GM12865 (cell line): ENCODE results near the gene SLC7A4.

Experiments used
- DNase-seq: peaks from one replicate; pipeline ENCODE4 v3.0.0; 2010; ENCODE audit warnings: low read depth
- H3K4me3 ChIP-seq: 2 replicates; pipeline ENCODE4 v1.5.1; 2011; ENCODE audit warnings: mild to moderate bottlenecking, low read depth, low read length, control low read depth
- CTCF ChIP-seq: IDR thresholded peaks from 2 replicates; pipeline ENCODE4 v1.5.1; 2011; ENCODE audit warnings: low read length, control low read depth, low read depth, inconsistent platforms; ENCODE audit not compliant: insufficient read depth; ENCODE audit errors: missing control alignments

The SLC7A4 gene

DNA sequence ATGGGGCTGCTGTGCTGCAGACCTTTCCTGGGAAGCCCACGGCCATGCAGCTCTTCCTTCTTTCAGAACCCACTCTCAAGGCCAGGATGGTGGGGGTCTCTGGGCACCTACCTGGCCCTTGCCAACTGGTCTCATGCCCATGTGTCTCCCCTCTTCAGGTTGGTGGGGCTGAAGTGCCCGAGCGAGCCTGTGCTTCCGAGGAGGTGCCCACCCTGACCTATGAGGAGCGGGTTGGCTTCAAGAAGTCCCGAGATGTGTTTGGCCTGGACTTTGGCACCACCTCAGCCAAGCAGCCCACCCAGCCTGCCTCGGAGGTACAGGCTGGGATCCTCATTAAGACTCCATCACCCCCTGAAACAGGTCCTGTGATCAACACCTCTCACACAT, 40.3 kb downstream of the SLC7A4 start:
- no peak for TF ChIP-seq CTCF
- H3K4me3 ChIP-seq = no peak overlapping the region
- no peak for DNase-seq

DNA sequence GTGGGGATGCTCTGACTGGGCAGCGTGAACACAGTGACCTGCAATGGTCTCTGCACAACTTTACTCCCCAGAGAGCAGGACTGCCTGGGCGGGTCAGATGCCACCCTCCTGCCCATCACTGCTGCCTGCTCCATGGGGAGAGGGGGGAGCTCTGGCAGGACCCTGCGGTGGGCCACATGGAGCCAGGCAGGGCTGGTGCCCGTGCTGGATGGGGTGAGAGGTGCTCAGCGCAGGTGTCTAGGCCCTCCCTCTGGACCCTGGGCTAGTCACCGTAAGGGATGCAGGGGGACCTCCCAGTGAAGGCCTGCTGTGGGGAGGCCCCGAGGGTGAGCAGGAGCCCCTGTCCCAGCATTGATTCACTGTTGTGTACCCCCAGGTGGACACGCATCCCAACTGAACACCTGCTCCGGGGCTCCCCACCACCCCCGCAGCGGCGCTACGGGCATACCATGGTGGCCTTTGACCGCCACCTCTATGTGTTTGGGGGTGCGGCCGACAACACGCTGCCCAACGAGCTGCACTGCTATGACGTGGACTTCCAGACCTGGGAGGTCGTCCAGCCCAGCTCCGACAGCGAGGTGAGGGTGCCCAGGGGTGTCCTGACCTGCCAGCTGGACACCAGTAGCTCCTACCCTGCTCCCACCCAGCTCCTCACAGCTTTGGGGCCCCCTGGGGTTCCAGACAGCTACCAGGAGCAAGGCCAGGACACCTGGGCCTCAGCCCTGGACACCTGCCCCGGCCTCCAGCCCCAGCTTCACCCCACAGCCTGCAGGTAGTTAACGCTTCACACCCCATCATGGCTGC, 40.9 kb downstream of the SLC7A4 start:
- H3K4me3 ChIP-seq = no peak overlapping the region
- no peak for TF ChIP-seq CTCF
- no peak for DNase-seq

GRCh38 chr22:20990184-20991180, 41.9 kb downstream of the SLC7A4 start:
- TF ChIP-seq CTCF = no peak
- DNase-seq = no peak
- H3K4me3 ChIP-seq = no peak overlapping the region

DNA sequence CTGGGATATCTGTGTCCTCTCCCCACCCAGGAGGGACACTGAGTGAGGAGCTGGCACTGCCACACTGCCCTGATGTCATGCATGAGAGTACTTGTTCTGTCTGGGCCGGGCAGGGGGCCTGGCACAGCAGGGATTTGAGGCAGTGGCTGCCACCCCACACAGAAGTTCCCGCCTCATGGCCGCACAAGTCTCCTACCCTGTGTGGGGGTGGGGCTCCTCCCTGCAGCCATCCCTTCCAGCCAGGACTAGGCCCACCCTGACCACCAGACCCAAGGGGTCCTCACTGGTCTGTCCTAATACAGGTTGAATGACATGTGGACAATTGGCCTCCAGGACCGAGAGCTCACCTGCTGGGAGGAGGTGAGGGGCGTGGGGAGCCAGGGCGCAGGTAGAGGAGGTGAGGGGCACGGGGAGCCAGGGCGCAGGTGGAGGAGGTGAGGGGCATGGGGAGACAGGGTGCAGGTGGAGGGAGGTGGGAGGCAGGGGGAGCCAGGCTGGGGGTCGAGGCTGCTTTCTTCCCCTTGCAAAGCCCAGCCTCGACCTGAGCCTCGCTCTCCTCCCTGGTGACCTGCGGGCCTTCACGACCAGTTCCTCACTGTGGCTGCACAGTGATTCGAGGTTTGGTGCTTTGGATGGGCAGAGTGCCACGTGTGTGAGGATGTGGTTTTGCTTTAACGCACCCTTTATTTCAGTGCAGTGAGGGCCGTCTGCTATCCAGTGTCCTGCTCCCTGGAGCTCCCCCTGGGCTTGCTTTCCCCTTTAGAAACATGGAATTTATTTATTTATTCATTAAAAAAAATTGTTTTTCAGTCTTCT, 42.8 kb downstream of the SLC7A4 start:
- DNase-seq = no peak
- no peak overlapping the region for H3K4me3 ChIP-seq
- no peak for TF ChIP-seq CTCF

- DNase-seq = no peak
- no peak overlapping the region for H3K4me3 ChIP-seq
- TF ChIP-seq CTCF = no peak
These were observed 43.6 kb downstream of the SLC7A4 start for GRCh38 chr22:20988573-20989322.

GRCh38 chr22:20987375-20987774, 45.0 kb downstream of the SLC7A4 start:
- no peak for DNase-seq
- no peak overlapping the region for H3K4me3 ChIP-seq
- no peak for TF ChIP-seq CTCF
